Caco-2 (cell line): ENCODE measurements around the gene ANK2. TPM values are rescaled to one million over a fixed set of nuclear protein-coding genes. Genes with fewer than 3 reads are reported as not detected.

ENCODE experiments used
- BruUV-seq: library from RNA; stranded (reverse); fragments of 400-500 nt; replicated peaks from 2 replicates; lab custom pipeline; 2021; lab: Mats Ljungman, UMichigan
- CTCF ChIA-PET: fragments of 300-600 bp; sonication (Branson Sonifier 250); formaldehyde crosslinking; loops from one replicate; lab custom pipeline; 2022; ENCODE audit warnings: antibody characterized with exemption; lab: Charles Lee
- POLR2A ChIA-PET: fragments of 300-600 bp; sonication (Branson Sonifier 250); formaldehyde crosslinking; loops from one replicate; lab custom pipeline; 2022; ENCODE audit warnings: antibody characterized with exemption; lab: Charles Lee
- DNase-seq, 2 experiments: peaks; one replicate each; pipeline versions ENCODE4 v3.0.0 to v3.0.0-alpha.2; 2020 to 2022
- H3K27me3 ChIP-seq: replicated peaks from 2 replicates; pipeline ENCODE4 v1.6.0; 2011; ENCODE audit warnings: low read length; ENCODE audit not compliant: control insufficient read depth, insufficient read depth
- H3K36me3 ChIP-seq: 2 replicates; pipeline ENCODE4 v1.5.1; 2011; ENCODE audit warnings: low read length; ENCODE audit not compliant: control insufficient read depth, insufficient read depth
- H3K4me1 ChIP-seq: fragments of 250-450 bp; sonication (Bioruptor Pico); 2 replicates; pipeline ENCODE4 v1.5.1; 2020; ENCODE audit warnings: mild to moderate bottlenecking
- H3K4me3 ChIP-seq: 2 replicates; pipeline ENCODE4 v1.5.1; 2011; ENCODE audit warnings: low read depth, mild to moderate bottlenecking, control low read depth, low read length
- H3K9me3 ChIP-seq: fragments of 250-450 bp; sonication (Bioruptor Pico); 2 replicates; pipeline ENCODE4 v1.5.1; 2020; ENCODE audit warnings: mild to moderate bottlenecking, moderate library complexity
- H3K27ac Mint-ChIP-seq: one replicate; pipeline ENCODE4 v1.8.0; 2022; ENCODE audit warnings: mixed read lengths; ENCODE audit not compliant: unreplicated experiment
- H3K27me3 Mint-ChIP-seq: one replicate; pipeline ENCODE4 v1.8.0; 2022; ENCODE audit warnings: mixed read lengths; ENCODE audit not compliant: insufficient read depth, unreplicated experiment
- H3K36me3 Mint-ChIP-seq: one replicate; pipeline ENCODE4 v1.8.0; 2022; ENCODE audit warnings: mild to moderate bottlenecking, mixed read lengths; ENCODE audit not compliant: insufficient read depth, unreplicated experiment
- H3K4me1 Mint-ChIP-seq: one replicate; pipeline ENCODE4 v1.8.0; 2022; ENCODE audit warnings: low read depth, mixed read lengths; ENCODE audit not compliant: unreplicated experiment
- H3K4me3 Mint-ChIP-seq: one replicate; pipeline ENCODE4 v1.8.0; 2022; ENCODE audit warnings: mild to moderate bottlenecking, moderate library complexity, mixed read lengths; ENCODE audit not compliant: unreplicated experiment
- H3K9me3 Mint-ChIP-seq: one replicate; pipeline ENCODE4 v1.8.0; 2022; ENCODE audit warnings: mixed read lengths; ENCODE audit not compliant: unreplicated experiment
- CTCF ChIP-seq, 2 experiments: fragments of 200-600 bp in 1 of 2; IDR thresholded peaks; 1 replicate in 1 of 2; 2 replicates in 1 of 2; pipeline versions ENCODE4 v1.5.1 to v1.8.0; 2011 to 2022; ENCODE audit warnings: antibody characterized with exemption in 1 of 2, control low read depth in 1 of 2, inconsistent platforms in 1 of 2, low read depth in 1 of 2, low read length in 1 of 2, mild to moderate bottlenecking in 1 of 2, moderate library complexity in 1 of 2; ENCODE audit not compliant: insufficient read depth in 1 of 2, severe bottlenecking in 1 of 2, unreplicated experiment in 1 of 2
- intact Hi-C: fragments of 100-400 bp; cut with micrococcal nuclease; formaldehyde crosslinking; loops from one replicate; pipeline ENCODE4 v1.10.0; 2022; ENCODE audit not compliant: unreplicated experiment
- total RNA-seq: library from RNA; stranded (reverse); gene quantifications from 2 replicates; pipeline ENCODE4 v1.2.3, GENCODE V29; 2022

ANK2 gene
- total RNA-seq, 1 experiment from 2014 or later, result 26.3 TPM

GRCh38 chr4:113071805-113072204 lies 22.4 kb downstream of the ANK2 start:
- Mint-ChIP-seq H3K27me3 (no peaks in the 10 kb centered on the region), H3K27ac (no peak overlapping the region), H3K36me3 (no peaks in the 10 kb centered on the region), H3K9me3 (no peaks in the 10 kb centered on the region), H3K4me3 (no peak overlapping the region), H3K4me1 (no peaks in the 10 kb centered on the region)
- Histone ChIP-seq H3K4me3 (no peak overlapping the region), H3K36me3 (no peaks in the 10 kb centered on the region), H3K27me3 (no peaks in the 10 kb centered on the region), H3K4me1 (no peaks in the 10 kb centered on the region), H3K9me3 (no peaks in the 10 kb centered on the region)
- TF ChIP-seq CTCF (IDR thresholded peaks at IDR 0.05; ENCODE audit: insufficient read depth in 1 of 2, low read depth in 1 of 2, low read length in 1 of 2, severe bottlenecking in 1 of 2, unreplicated experiment in 1 of 2), result no peak
- DNase-seq, result no peak
- BruUV-seq, result no TSS peak
- POLR2A ChIA-PET, result no interaction called here
- intact Hi-C loops, result no loop called here
- CTCF ChIA-PET, result no interaction called here

GRCh38 chr4:113073451-113074005 lies 24.1 kb downstream of the ANK2 start:
- no peaks in the 10 kb centered on the region for H3K27me3 Mint-ChIP-seq
- no peak overlapping the region for H3K27ac Mint-ChIP-seq
- intact Hi-C loops, result no loop called here
- no peak for DNase-seq
- Histone ChIP-seq H3K9me3 (no peaks in the 10 kb centered on the region), H3K27me3 (no peaks in the 10 kb centered on the region), H3K4me1 (no peaks in the 10 kb centered on the region), H3K36me3 (no peaks in the 10 kb centered on the region), H3K4me3 (no peak overlapping the region)
- H3K4me1 Mint-ChIP-seq, result no peaks in the 10 kb centered on the region
- TF ChIP-seq CTCF (IDR thresholded peaks at IDR 0.05; ENCODE audit: insufficient read depth in 1 of 2, low read depth in 1 of 2, low read length in 1 of 2, severe bottlenecking in 1 of 2, unreplicated experiment in 1 of 2), result no peak
- BruUV-seq, result no TSS peak
- no peaks in the 10 kb centered on the region for H3K36me3 Mint-ChIP-seq
- ChIA-PET CTCF (no interaction called here), POLR2A (no interaction called here)
- H3K9me3 Mint-ChIP-seq, result no peaks in the 10 kb centered on the region
- H3K4me3 Mint-ChIP-seq, result no peak overlapping the region

- no peak overlapping the region for H3K27ac Mint-ChIP-seq
- peaks cover 11% of the 10 kb centered on the region for H3K4me1 Mint-ChIP-seq
- no peak for TF ChIP-seq CTCF (IDR thresholded peaks at IDR 0.05; ENCODE audit: insufficient read depth in 1 of 2, low read depth in 1 of 2, low read length in 1 of 2, severe bottlenecking in 1 of 2, unreplicated experiment in 1 of 2)
- no TSS peak for BruUV-seq
- H3K36me3 Mint-ChIP-seq, result no peaks in the 10 kb centered on the region
- Histone ChIP-seq H3K4me1 (peaks cover 9% of the 10 kb centered on the region), H3K27me3 (no peaks in the 10 kb centered on the region), H3K9me3 (no peaks in the 10 kb centered on the region), H3K4me3 (no peak overlapping the region), H3K36me3 (no peaks in the 10 kb centered on the region)
- no peak overlapping the region for H3K4me3 Mint-ChIP-seq
- no peaks in the 10 kb centered on the region for H3K27me3 Mint-ChIP-seq
- intact Hi-C loops, result no loop called here
- no peaks in the 10 kb centered on the region for H3K9me3 Mint-ChIP-seq
- POLR2A ChIA-PET, result no interaction called here
- CTCF ChIA-PET, result no interaction called here
- no peak for DNase-seq
These were observed 28.1 kb downstream of the ANK2 start for GRCh38 chr4:113077575-113077974.
